IPS DF 6.9 (cell line): ENCODE measurements around the gene TRAPPC3L.

Experiments
- DNase-seq: peaks from one replicate; pipeline ENCODE4 v3.0.0-alpha.2; 2013; ENCODE audit warnings: low read depth, low spot score
- H3K27ac ChIP-seq: one replicate; pipeline ENCODE4 v1.5.1; 2013; ENCODE audit warnings: low read length, control low read depth
- H3K27me3 ChIP-seq: 2 replicates; pipeline ENCODE4 v1.6.1; 2013; ENCODE audit warnings: mild to moderate bottlenecking, low read length; ENCODE audit not compliant: control insufficient read depth, insufficient read depth
- H3K36me3 ChIP-seq: 2 replicates; pipeline ENCODE4 v1.6.1; 2013; ENCODE audit warnings: low read length; ENCODE audit not compliant: control insufficient read depth, insufficient read depth
- H3K4me1 ChIP-seq: 2 replicates; pipeline ENCODE4 v1.6.1; 2013; ENCODE audit warnings: low read length; ENCODE audit not compliant: control insufficient read depth, insufficient read depth
- H3K4me3 ChIP-seq: 2 replicates; pipeline ENCODE4 v1.5.1; 2013; ENCODE audit warnings: mild to moderate bottlenecking, low read length
- H3K9me3 ChIP-seq: 2 replicates; pipeline ENCODE4 v1.6.1; 2013; ENCODE audit warnings: low read length, inconsistent platforms; ENCODE audit not compliant: control insufficient read depth, insufficient read depth
- WGBS: extraction: QIAGEN DNeasy Blood & Tissue Kit; methylation state at CpG from one replicate; pipeline ENCODE4 v1.1.7; 2013; ENCODE audit warnings: mixed read lengths, missing lambda C conversion rate; ENCODE audit not compliant: insufficient read length, insufficient coverage; 5-methylcytosine and 5-hydroxymethylcytosine counted together

TRAPPC3L gene

DNA sequence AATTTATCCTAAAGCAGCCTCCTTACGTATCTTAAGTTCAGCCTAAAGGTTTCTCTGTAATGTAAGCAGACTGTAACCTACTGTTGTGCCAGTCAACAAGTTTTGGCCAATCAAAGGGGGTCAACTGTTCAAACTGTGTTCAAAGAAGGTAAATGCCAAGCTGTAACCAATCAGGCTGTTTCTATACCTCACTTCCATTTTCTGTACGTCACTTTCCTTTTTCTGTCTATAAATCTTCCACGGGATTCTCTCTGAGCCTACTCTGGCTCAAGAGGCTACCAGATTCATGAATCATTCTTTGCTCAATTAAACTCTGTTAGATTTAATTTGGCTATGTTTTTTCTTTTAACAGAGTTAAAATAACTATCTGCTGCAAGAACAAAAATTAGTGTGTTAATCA, 89.4 kb downstream of the TRAPPC3L start:
- Histone ChIP-seq H3K9me3 (no peaks in the 10 kb centered on the region), H3K4me1 (no peaks in the 10 kb centered on the region), H3K27ac (no peak overlapping the region), H3K36me3 (no peaks in the 10 kb centered on the region), H3K4me3 (no peak overlapping the region), H3K27me3 (peaks cover 4% of the 10 kb centered on the region; the same call in 1 of the 2 replicates)
- DNase-seq = no peak
- no CpG with 5 or more reads among the region's 3 CpGs for WGBS

DNA sequence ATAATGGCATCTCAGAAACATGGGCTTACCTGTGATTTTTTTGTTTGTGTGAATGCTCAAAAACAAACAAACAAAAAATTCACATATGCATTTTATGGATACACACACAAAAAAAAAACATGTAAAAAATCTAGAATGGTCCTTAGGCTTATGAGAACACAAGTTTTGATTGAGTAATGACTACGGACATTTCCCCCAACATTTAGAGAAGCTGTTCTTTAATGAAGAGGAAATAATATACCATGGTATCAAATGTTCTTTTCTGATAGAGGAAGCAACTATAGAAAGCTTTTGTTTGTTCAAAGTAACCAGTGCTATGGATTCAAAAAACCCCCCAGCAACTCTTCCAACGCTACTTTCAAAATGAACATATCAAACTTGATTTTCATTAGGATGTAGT, 93.0 kb downstream of the TRAPPC3L start:
- Histone ChIP-seq H3K36me3 (no peaks in the 10 kb centered on the region), H3K4me1 (peaks cover 2% of the 10 kb centered on the region; the same call in 1 of the 2 replicates)
- no CpG with 5 or more reads among the region's 2 CpGs for WGBS

DNA sequence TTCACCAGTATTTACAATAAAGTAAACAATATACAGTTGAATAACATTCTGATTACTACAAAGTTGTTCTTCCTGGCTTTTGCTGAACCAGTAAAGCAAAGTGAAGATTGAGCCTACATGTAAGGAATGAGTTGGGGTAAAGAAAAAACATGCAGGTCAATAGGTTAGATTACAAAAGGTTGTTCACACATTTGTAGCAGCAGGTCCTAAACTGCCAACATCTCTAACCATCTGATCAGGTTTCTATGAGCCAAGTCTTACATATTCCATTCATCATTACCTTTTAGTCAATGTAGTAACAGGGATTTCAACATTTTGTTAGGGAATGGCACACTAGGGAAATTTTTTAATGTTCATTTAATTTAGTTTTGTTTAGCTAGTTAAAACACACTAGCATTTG, 93.6 kb downstream of the TRAPPC3L start:
- Histone ChIP-seq H3K9me3 (no peaks in the 10 kb centered on the region), H3K4me1 (peaks cover 2% of the 10 kb centered on the region; the same call in 1 of the 2 replicates), H3K27ac (no peak overlapping the region), H3K27me3 (no peaks in the 10 kb centered on the region), H3K36me3 (no peaks in the 10 kb centered on the region), H3K4me3 (no peak overlapping the region)
- DNase-seq = no peak

More for the DNA sequence above, 93.0 kb downstream of the TRAPPC3L start:
- no peaks in the 10 kb centered on the region for H3K27me3 ChIP-seq
- H3K9me3 ChIP-seq = no peaks in the 10 kb centered on the region
- no peak overlapping the region for H3K27ac ChIP-seq
- DNase-seq = no peak
- no peak overlapping the region for H3K4me3 ChIP-seq

DNA sequence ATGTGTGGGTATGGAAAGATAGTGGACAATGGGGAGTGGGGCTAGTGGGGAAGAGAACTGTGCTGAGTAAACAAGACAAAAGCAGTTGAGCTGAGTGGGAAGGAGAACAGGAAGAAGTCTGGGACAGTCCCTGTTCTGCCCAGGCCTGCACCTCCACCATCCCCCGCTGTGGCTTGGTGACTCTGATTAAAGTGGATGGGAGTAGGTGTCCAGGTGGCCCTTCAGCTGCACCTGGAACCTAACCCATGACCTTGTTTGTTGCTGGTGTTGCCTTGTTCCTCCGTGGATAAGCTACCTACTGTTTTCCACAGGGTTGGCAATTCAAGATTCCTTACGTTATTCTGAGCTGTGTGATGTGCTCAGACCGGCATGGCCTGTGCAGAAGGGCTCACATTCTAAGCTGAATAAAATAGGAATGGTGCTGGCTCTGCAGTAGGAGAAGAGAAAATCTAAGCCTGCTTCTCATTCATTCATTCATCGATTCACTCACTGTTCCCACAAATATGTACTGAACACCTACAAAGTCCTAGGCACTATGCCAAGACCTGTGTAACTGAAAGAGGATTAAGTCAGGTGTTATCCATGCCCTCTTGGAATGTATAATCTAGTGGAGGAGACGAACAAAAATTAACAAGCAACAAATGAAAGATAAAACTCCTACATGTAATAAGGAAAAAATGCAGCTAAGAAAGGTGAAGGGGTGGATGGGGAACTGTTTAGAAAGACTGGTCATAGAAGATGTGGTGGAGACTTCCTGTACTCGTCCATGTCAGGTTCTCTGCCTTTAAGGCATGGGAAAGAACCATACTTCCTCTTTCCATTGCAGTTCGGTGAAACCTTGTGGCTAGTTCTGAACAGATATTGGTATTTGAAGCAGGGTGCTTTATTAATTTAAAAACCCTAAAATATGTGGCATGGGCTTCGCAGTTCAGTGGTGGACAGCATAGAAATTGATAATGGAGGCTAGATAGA, 94.4 kb downstream of the TRAPPC3L start:
- WGBS = no CpG with 5 or more reads among the region's 9 CpGs
- no peak overlapping the region for H3K4me3 ChIP-seq
- H3K36me3 ChIP-seq = no peaks in the 10 kb centered on the region
- no peak for DNase-seq
- no peak overlapping the region for H3K27ac ChIP-seq
- H3K9me3 ChIP-seq = no peaks in the 10 kb centered on the region
- H3K27me3 ChIP-seq = no peaks in the 10 kb centered on the region
- H3K4me1 ChIP-seq = peaks cover 2% of the 10 kb centered on the region; the same call in 1 of the 2 replicates

DNA sequence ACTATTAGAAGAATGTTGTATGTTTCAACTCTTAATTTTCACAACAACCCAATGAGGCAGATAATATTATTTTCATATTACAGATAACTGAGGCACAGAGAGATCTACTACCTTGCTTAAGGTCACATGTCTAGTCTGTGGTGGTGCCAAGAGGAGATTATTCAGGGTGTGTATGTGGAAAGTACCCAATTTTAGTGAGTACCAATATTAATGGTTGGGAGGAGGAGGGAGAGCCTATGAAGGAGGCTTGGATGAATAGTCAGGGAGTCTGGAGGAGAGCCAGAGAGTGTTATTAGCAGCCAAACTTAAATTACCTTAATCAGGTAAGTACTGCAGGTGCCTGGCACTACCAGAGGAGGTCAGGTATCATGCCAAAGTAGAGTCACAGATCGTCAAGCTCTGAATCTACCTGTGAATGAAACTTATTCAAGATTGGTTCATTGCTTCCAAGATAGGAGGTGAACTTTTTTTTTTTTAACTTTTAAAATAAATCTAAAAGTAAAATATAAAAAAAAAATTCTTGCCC, 95.2 kb downstream of the TRAPPC3L start:
- Histone ChIP-seq H3K27me3 (no peaks in the 10 kb centered on the region), H3K9me3 (no peaks in the 10 kb centered on the region), H3K4me1 (peaks cover 2% of the 10 kb centered on the region; the same call in 1 of the 2 replicates), H3K27ac (no peak overlapping the region), H3K4me3 (no peak overlapping the region), H3K36me3 (no peaks in the 10 kb centered on the region)
- no peak for DNase-seq
- no CpG with 5 or more reads among the region's 1 CpG for whole genome bisulfite sequencing

DNA sequence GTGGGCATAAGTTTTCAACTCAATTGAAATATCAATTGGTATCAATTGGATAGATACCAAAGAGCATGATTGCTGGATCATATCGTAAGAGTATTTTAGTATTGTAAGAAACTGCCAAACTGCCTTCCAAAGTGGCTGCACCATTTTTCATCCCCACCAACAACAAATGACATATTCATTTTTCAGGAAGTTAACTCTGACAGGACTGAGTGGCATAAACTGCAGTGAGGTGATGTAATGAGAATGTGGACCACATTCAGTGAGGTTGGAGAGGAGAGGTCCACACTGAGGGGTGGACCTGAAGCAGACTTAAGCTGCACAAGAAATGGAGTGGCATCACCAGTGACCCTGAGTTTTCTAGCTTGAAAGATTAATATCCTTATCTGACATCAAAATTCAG, 95.9 kb downstream of the TRAPPC3L start:
- WGBS = no CpG with 5 or more reads among the region's 1 CpG
- H3K4me3 ChIP-seq = no peak overlapping the region
- H3K9me3 ChIP-seq = no peaks in the 10 kb centered on the region
- no peaks in the 10 kb centered on the region for H3K36me3 ChIP-seq
- DNase-seq = no peak
- H3K4me1 ChIP-seq = peaks cover 2% of the 10 kb centered on the region; the same call in 1 of the 2 replicates
- H3K27ac ChIP-seq = no peak overlapping the region
- H3K27me3 ChIP-seq = no peaks in the 10 kb centered on the region

DNA sequence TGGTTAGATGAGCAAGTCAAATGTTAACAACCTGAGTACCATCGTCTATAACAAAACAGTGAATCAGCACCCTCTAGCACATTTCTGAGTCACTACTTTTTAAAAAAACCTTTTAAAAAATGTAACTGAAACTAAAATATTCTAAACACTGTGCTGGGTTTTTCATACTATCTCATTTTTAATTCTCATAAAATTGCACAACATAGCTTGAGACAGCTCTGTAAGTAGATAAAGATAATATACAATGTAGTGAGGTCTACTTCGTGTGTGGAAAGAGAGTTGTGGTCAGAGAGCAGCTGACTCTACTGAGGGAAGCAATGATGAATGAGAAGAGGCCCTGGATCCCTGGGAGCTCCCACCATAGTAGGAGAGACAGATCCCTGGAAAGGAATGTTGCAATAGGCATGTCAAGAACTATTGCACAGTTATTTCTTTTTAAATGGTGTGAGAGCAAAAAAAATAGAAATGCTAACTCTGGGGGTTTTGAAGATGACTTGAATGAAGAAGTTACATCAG, 97.9 kb downstream of the TRAPPC3L start:
- H3K9me3 ChIP-seq = no peaks in the 10 kb centered on the region
- peaks cover 2% of the 10 kb centered on the region; the same call in 1 of the 2 replicates for H3K4me1 ChIP-seq
- no peak overlapping the region for H3K27ac ChIP-seq
- H3K36me3 ChIP-seq = no peaks in the 10 kb centered on the region
- no CpG with 5 or more reads among the region's 2 CpGs for WGBS
- H3K27me3 ChIP-seq = no peaks in the 10 kb centered on the region
- no peak overlapping the region for H3K4me3 ChIP-seq
- DNase-seq = no peak

- no CpG with 5 or more reads among the region's 3 CpGs for WGBS
- no peak overlapping the region for H3K27ac ChIP-seq
- H3K4me3 ChIP-seq = no peak overlapping the region
- H3K9me3 ChIP-seq = no peaks in the 10 kb centered on the region; the same call in 1 of the 2 replicates
- no peak for DNase-seq
- peaks cover 4% of the 10 kb centered on the region for H3K4me1 ChIP-seq
- H3K36me3 ChIP-seq = no peaks in the 10 kb centered on the region
- H3K27me3 ChIP-seq = no peaks in the 10 kb centered on the region
Measured at GRCh38 chr6:116447052-116447451, 98.4 kb downstream of the TRAPPC3L start.

- no peaks in the 10 kb centered on the region for H3K36me3 ChIP-seq
- H3K27me3 ChIP-seq = no peaks in the 10 kb centered on the region
- no peak overlapping the region for H3K4me3 ChIP-seq
- peaks cover 6% of the 10 kb centered on the region for H3K4me1 ChIP-seq
- H3K27ac ChIP-seq = no peak overlapping the region
- no CpG with 5 or more reads among the region's 1 CpG for WGBS
- DNase-seq = no peak
- no peaks in the 10 kb centered on the region; the same call in 1 of the 2 replicates for H3K9me3 ChIP-seq
Measured at GRCh38 chr6:116446399-116446798, 99.1 kb downstream of the TRAPPC3L start.

- no peaks in the 10 kb centered on the region; the same call in 1 of the 2 replicates for H3K9me3 ChIP-seq
- H3K4me3 ChIP-seq = no peak overlapping the region
- H3K27ac ChIP-seq = no peak overlapping the region
- peaks cover 4% of the 10 kb centered on the region for H3K4me1 ChIP-seq
- H3K36me3 ChIP-seq = no peaks in the 10 kb centered on the region
- no peak for DNase-seq
- WGBS = no CpG with 5 or more reads among the region's 5 CpGs
- no peaks in the 10 kb centered on the region for H3K27me3 ChIP-seq
Measured at GRCh38 chr6:116445102-116445501, 100.4 kb downstream of the TRAPPC3L start.
